PC-9 (cell line): ENCODE measurements around the gene CTDNEP1. TPM values are rescaled to one million over a fixed set of nuclear protein-coding genes. Genes with fewer than 3 reads are reported as not detected.

Source experiments
- BruUV-seq: library from RNA; stranded (reverse); fragments of 400-500 nt; replicated peaks from 2 replicates; lab custom pipeline; 2021; lab: Mats Ljungman, UMichigan
- CTCF ChIA-PET: fragments of 300-600 bp; sonication (Branson Sonifier 250); formaldehyde crosslinking; loops from one replicate; lab custom pipeline; 2022; ENCODE audit warnings: antibody characterized with exemption; lab: Charles Lee
- POLR2A ChIA-PET: fragments of 300-600 bp; sonication (Branson Sonifier 250); formaldehyde crosslinking; loops from one replicate; lab custom pipeline; 2022; ENCODE audit warnings: antibody characterized with exemption; ENCODE audit not compliant: unreplicated experiment; lab: Charles Lee
- DNase-seq, 2 experiments: peaks; one replicate each; pipeline versions ENCODE4 v3.0.0 to v3.0.0-alpha.2; 2015 to 2022; ENCODE audit warnings: mixed read lengths in 1 of 2
- H2AFZ ChIP-seq: fragments of 200-600 bp; sonication (generic); 2 replicates; pipeline ENCODE4 v1.8.1; 2017; ENCODE audit warnings: antibody characterized with exemption
- H3F3A ChIP-seq: fragments of 200-600 bp; sonication (generic); 2 replicates; pipeline ENCODE4 v1.8.1; 2017; ENCODE audit warnings: antibody characterized with exemption, mild to moderate bottlenecking, low read depth; ENCODE audit not compliant: insufficient read depth
- H3K27ac ChIP-seq: fragments of 200-600 bp; sonication (generic); 2 replicates; pipeline ENCODE4 v1.6.1; 2016; ENCODE audit warnings: mixed run types
- H3K27me3 ChIP-seq: fragments of 200-600 bp; sonication (generic); 2 replicates; pipeline ENCODE4 v1.6.1; 2016; ENCODE audit warnings: low read depth, mixed run types; ENCODE audit not compliant: insufficient read depth
- H3K36me3 ChIP-seq: fragments of 200-600 bp; sonication (generic); 2 replicates; pipeline ENCODE4 v1.6.1; 2016; ENCODE audit warnings: low read depth, mixed run types
- H3K4me1 ChIP-seq: fragments of 200-600 bp; sonication (generic); replicated peaks from 2 replicates; pipeline ENCODE4 v1.6.1; 2016; ENCODE audit warnings: mixed run types; ENCODE audit not compliant: insufficient read depth
- H3K4me2 ChIP-seq: fragments of 200-600 bp; sonication (generic); 2 replicates; pipeline ENCODE4 v1.6.1; 2017; ENCODE audit warnings: mixed run types
- H3K4me3 ChIP-seq: fragments of 200-600 bp; sonication (generic); 2 replicates; pipeline ENCODE4 v1.6.1; 2016; ENCODE audit warnings: mixed run types
- H3K79me2 ChIP-seq: fragments of 200-600 bp; sonication (generic); 2 replicates; pipeline ENCODE4 v1.6.1; 2017; ENCODE audit warnings: low read depth, mixed run types
- H3K9me2 ChIP-seq: fragments of 200-600 bp; sonication (generic); 2 replicates; pipeline ENCODE4 v1.8.1; 2017; ENCODE audit warnings: mild to moderate bottlenecking; ENCODE audit not compliant: insufficient read depth
- H3K9me3 ChIP-seq: fragments of 200-600 bp; sonication (generic); 2 replicates; pipeline ENCODE4 v1.8.1; 2016; ENCODE audit warnings: low read depth; ENCODE audit not compliant: insufficient read depth
- H4K20me1 ChIP-seq: fragments of 200-600 bp; sonication (generic); 2 replicates; pipeline ENCODE4 v1.8.1; 2017; ENCODE audit not compliant: insufficient read depth
- EZH2 ChIP-seq: fragments of 200-600 bp; sonication (generic); IDR thresholded peaks from 2 replicates; pipeline ENCODE4 v1.8.0; 2017; ENCODE audit warnings: antibody characterized with exemption, low read depth
- intact Hi-C: fragments of 100-400 bp; cut with micrococcal nuclease; formaldehyde crosslinking; loops from one replicate; pipeline ENCODE4 v1.10.0; 2022; ENCODE audit not compliant: unreplicated experiment
- total RNA-seq: library from RNA; stranded (reverse); gene quantifications from 2 replicates; pipeline ENCODE4 v1.2.3, GENCODE V29; 2021
- TF ChIP-seq, protein P1 (sequence below): fragments of 200-600 bp; sonication (generic); conservative IDR thresholded peaks from 2 replicates; pipeline ENCODE4 v1.6.1; 2017; ENCODE audit warnings: mixed run types, antibody characterized with exemption, mild to moderate bottlenecking, moderate library complexity

Gene CTDNEP1
- total RNA-seq, 1 experiment from 2014 or later: 203 TPM

- Histone ChIP-seq H2AFZ (no peak overlapping the region), H3K9me3 (no peaks in the 10 kb centered on the region), H3K79me2 (no peaks in the 10 kb centered on the region), H3F3A (no peaks in the 10 kb centered on the region), H4K20me1 (no peaks in the 10 kb centered on the region), H3K27me3 (no peaks in the 10 kb centered on the region), H3K36me3 (no peaks in the 10 kb centered on the region), H3K4me2 (no peak overlapping the region), H3K9me2 (no peaks in the 10 kb centered on the region), H3K4me3 (no peak overlapping the region), H3K27ac (no peak overlapping the region), H3K4me1 (no peaks in the 10 kb centered on the region)
- BruUV-seq: no TSS peak
- intact Hi-C loops: no loop called here
- CTCF ChIA-PET: no interaction called here
- DNase-seq: no peak
- TF ChIP-seq EZH2: no peak
- TF ChIP-seq, protein P1, sequence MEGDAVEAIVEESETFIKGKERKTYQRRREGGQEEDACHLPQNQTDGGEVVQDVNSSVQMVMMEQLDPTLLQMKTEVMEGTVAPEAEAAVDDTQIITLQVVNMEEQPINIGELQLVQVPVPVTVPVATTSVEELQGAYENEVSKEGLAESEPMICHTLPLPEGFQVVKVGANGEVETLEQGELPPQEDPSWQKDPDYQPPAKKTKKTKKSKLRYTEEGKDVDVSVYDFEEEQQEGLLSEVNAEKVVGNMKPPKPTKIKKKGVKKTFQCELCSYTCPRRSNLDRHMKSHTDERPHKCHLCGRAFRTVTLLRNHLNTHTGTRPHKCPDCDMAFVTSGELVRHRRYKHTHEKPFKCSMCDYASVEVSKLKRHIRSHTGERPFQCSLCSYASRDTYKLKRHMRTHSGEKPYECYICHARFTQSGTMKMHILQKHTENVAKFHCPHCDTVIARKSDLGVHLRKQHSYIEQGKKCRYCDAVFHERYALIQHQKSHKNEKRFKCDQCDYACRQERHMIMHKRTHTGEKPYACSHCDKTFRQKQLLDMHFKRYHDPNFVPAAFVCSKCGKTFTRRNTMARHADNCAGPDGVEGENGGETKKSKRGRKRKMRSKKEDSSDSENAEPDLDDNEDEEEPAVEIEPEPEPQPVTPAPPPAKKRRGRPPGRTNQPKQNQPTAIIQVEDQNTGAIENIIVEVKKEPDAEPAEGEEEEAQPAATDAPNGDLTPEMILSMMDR: no peak
- POLR2A ChIA-PET: no interaction called here
Observed at GRCh38 chr17:7205561-7205960, 46.0 kb downstream of the CTDNEP1 start.

DNA sequence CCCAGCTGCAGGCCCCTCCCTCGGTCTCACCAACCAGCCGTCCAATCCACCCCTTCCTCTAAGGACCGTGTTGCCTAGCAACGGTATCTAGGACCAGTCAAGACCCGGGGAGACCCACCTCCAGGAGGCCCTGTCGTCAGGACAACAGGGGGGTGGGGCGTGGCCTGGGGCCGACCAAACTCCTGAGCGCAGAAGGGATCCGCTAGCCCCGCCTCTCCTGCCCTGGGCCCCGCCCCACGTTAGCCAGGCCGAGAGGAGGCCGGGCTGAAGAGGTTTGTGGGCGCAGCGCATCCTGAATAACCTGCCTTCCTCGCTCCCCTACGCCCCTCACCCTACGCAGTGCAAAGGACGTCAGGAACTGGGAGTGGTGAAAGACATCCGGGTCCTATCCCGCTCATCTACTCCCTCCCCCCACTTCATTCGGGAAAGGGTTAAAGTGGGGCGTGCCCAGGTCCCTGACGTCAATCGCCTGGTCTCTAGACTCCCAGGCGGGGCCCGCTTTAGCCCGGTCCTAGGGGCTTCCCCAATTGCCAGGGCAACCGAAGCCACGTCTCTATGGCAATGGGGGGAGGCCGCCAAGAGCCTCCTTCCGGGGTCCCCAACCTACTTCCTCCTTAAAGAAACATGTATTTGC is 46.6 kb downstream of the CTDNEP1 start:
- ChIA-PET CTCF (no interaction called here), POLR2A (no interaction called here)
- no peaks in the 10 kb centered on the region for H3K9me3 ChIP-seq
- 0 out of 2 replicates have a peak, but pooled peaks cover 3% of the 10 kb centered on the region for H3F3A ChIP-seq
- H3K9me2 ChIP-seq: no peaks in the 10 kb centered on the region
- H3K27ac ChIP-seq: no peak overlapping the region
- H3K4me3 ChIP-seq: no peak overlapping the region
- DNase-seq: peak in 1 of 2 experiments; percentile 41
- H2AFZ ChIP-seq: no peak overlapping the region
- H3K79me2 ChIP-seq: no peaks in the 10 kb centered on the region
- H3K27me3 ChIP-seq: no peaks in the 10 kb centered on the region
- H3K4me2 ChIP-seq: no peak overlapping the region
- H3K36me3 ChIP-seq: no peaks in the 10 kb centered on the region
- intact Hi-C loops: no loop called here
- no TSS peak for BruUV-seq
- H3K4me1 ChIP-seq: no peaks in the 10 kb centered on the region
- H4K20me1 ChIP-seq: no peaks in the 10 kb centered on the region
- TF ChIP-seq EZH2: no peak
- TF ChIP-seq, protein P1: no peak

- DNase-seq: no peak
- no peaks in the 10 kb centered on the region for H4K20me1 ChIP-seq
- no peak for TF ChIP-seq EZH2
- TF ChIP-seq, protein P1: no peak
- ChIA-PET CTCF (no interaction called here), POLR2A (no interaction called here)
- H3F3A ChIP-seq: 0 out of 2 replicates have a peak, but pooled peaks cover 4% of the 10 kb centered on the region
- no peak overlapping the region for H3K4me3 ChIP-seq
- no peak overlapping the region for H3K4me2 ChIP-seq
- H3K36me3 ChIP-seq: no peaks in the 10 kb centered on the region
- H3K9me3 ChIP-seq: no peaks in the 10 kb centered on the region
- no peak overlapping the region for H2AFZ ChIP-seq
- H3K27ac ChIP-seq: no peak overlapping the region
- no TSS peak for BruUV-seq
- no peaks in the 10 kb centered on the region for H3K79me2 ChIP-seq
- H3K4me1 ChIP-seq: no peaks in the 10 kb centered on the region
- no peaks in the 10 kb centered on the region for H3K9me2 ChIP-seq
- H3K27me3 ChIP-seq: no peaks in the 10 kb centered on the region
- intact Hi-C loops: no loop called here
Observed at GRCh38 chr17:7204336-7204735, 47.2 kb downstream of the CTDNEP1 start.
